Mucosa of stomach (tissue), 1 donor: Measurements from ENCODE around the gene PDE1C.

Source experiments
- H3K27me3 ChIP-seq: one replicate; pipeline ENCODE4 v1.7.0; 2013; ENCODE audit warnings: mild to moderate bottlenecking, low read length; ENCODE audit not compliant: control insufficient read depth, insufficient read depth
- H3K36me3 ChIP-seq: one replicate; pipeline ENCODE4 v1.7.0; 2013; ENCODE audit warnings: low read length; ENCODE audit not compliant: control insufficient read depth, insufficient read depth
- H3K4me1 ChIP-seq: one replicate; pipeline ENCODE4 v1.7.0; 2013; ENCODE audit warnings: mild to moderate bottlenecking, low read length; ENCODE audit not compliant: control insufficient read depth, insufficient read depth
- H3K4me3 ChIP-seq: one replicate; pipeline ENCODE4 v1.7.0; 2013; ENCODE audit warnings: low read length
- H3K9ac ChIP-seq: one replicate; pipeline ENCODE4 v1.7.0; 2013; ENCODE audit warnings: mild to moderate bottlenecking, low read length, moderate library complexity
- H3K9me3 ChIP-seq: one replicate; pipeline ENCODE4 v1.7.0; 2013; ENCODE audit warnings: mild to moderate bottlenecking, low read length, moderate library complexity; ENCODE audit not compliant: control insufficient read depth
- donor health status: Pancreatic carcinoma.

The PDE1C gene

DNA sequence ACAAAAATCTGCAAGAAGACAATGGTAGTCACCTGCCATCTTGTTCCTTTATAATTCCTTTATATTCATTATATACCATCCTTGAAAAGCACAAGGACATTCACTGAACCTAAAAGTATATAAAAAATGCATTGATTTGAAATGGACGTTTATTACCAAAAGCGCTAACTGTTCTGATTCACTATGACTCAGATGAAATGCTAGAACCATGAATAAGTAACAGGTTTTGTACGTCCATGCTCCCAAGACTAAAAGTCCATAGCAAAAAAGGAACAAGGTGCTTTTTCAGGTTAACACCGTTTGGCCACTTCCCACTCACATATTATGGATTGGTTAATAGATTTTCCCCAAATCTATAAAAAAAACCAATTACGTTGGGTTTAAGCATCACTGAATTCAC is 273.8 kb downstream of the PDE1C start:
- Histone ChIP-seq H3K27me3 (no peaks in the 10 kb centered on the region), H3K9me3 (no peaks in the 10 kb centered on the region), H3K36me3 (no peaks in the 10 kb centered on the region), H3K4me3 (no peak overlapping the region), H3K4me1 (no peaks in the 10 kb centered on the region), H3K9ac (no peak overlapping the region)

DNA sequence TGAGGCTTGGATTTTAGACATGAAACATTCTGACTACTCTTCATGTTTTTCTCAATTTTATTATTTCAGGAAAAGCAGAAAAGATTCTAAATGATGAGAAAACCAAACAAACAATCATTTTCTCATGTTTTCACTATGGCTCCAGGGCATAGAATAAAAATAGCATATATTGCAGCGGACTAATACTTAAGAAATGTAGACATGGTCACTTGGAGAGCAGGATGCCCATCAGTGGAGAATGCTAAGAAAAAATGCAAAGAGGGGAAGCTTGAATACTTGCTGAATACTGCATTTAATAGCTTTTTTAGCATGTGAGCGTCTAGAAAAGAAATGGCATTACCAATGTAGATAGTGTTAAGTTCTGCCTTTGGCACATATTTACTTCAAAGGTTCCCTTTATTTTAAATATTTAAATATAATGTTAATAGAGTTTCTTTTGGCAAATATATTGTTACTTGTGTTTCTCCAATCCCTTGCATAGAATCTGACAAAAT is 275.3 kb downstream of the PDE1C start:
- Histone ChIP-seq H3K27me3 (no peaks in the 10 kb centered on the region), H3K9me3 (no peaks in the 10 kb centered on the region), H3K4me3 (no peak overlapping the region), H3K36me3 (no peaks in the 10 kb centered on the region), H3K4me1 (no peaks in the 10 kb centered on the region), H3K9ac (no peak overlapping the region)

DNA sequence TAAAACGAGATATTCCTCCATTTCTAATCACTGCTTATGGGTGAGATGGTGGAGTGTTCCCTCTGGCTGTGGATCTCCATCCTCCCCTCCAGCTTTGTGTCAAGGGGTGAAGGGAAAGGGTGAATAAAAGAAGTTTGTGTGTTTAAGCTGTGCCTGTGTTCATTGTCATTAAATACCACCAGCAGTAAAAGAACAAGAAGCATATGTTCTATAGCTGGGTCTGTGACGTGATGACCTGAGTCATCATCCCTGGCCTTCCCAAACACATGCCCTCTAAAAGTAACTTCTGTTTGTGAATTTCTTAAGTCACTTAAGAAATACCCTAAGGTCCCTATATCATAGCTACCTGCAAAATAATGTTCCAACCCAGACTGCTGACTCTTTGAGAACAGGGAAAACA is 278.3 kb downstream of the PDE1C start:
- no peak overlapping the region for H3K4me3 ChIP-seq
- no peak overlapping the region for H3K9ac ChIP-seq
- H3K36me3 ChIP-seq: no peaks in the 10 kb centered on the region
- H3K9me3 ChIP-seq: no peaks in the 10 kb centered on the region
- no peaks in the 10 kb centered on the region for H3K4me1 ChIP-seq
- no peaks in the 10 kb centered on the region for H3K27me3 ChIP-seq

DNA sequence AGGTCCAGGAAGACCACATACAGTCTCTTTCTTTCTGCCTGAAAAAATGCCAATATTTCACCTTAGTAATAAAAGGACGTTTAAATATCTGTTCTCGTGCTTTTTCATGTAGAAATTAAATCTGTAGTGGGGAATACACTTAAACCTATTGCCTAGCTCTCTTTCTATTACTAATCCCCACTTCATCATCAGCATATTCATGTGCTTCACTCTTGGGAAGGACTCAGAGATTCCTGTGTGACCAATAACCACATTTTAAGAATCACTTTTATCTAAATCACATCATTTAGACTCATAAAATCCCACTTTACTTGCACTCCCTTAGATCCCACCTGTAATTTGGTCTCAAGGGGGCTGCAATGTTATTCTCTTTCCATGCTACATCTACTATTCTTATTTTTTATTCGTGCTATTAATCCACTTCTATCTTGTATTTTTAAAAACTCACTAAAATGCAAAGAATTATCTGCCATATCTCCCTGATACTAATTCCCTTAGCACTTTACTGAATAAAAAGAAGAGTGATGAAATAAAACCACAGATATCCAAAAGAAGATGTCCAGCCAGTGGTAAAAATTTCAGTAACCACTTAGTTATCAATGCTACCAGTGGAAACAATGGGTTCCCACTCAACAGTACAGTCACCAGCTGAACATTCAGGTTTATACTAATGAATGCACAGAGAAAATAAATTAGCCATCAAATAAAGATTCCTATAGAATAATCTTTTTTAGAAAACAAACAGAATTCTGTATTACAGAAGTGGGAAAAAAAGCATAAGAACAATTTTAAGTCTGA is 281.1 kb downstream of the PDE1C start:
- Histone ChIP-seq H3K9ac (no peak overlapping the region), H3K4me3 (no peak overlapping the region), H3K36me3 (no peaks in the 10 kb centered on the region), H3K27me3 (no peaks in the 10 kb centered on the region), H3K9me3 (no peaks in the 10 kb centered on the region), H3K4me1 (no peaks in the 10 kb centered on the region)

DNA sequence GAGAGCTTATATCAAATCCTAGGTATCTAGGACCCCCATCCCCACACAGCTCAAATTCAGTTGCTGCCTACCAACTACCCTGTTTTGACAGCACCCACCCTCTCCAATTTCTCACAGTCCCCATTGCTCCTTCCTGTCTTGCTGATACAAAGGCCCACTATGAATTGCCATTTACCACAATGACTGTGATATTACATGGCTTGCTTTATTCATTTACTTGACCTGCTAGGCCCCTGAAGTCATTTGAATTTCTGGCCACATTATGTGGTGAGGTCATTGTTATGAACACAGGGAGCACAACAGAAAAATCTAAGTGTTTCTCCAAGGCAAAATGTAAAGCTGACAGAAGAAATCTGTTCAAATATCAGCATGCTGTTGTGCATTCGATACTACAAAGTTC is 281.8 kb downstream of the PDE1C start:
- Histone ChIP-seq H3K9ac (no peak overlapping the region), H3K36me3 (no peaks in the 10 kb centered on the region), H3K4me3 (no peak overlapping the region), H3K9me3 (no peaks in the 10 kb centered on the region), H3K27me3 (no peaks in the 10 kb centered on the region), H3K4me1 (no peaks in the 10 kb centered on the region)

DNA sequence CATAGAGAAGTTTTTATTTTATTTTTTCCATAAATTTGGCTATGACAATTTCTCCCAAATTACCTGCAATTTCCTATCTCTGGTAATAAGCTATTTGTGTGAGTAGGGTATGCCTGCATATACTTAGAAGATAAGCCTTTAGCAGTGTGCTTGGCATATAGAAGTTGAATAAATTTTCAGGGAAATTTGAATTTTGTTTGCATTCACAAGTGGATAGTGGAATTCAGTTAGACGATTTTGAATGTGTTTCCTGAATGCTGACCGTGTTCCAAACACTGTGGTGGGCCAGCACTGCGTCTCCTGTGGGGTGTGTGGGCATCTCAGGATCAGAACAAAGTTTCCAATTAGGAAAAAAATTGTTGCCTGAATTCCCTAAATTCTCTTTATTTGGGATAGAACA is 283.9 kb downstream of the PDE1C start:
- Histone ChIP-seq H3K27me3 (no peaks in the 10 kb centered on the region), H3K36me3 (no peaks in the 10 kb centered on the region), H3K4me1 (no peaks in the 10 kb centered on the region), H3K9me3 (no peaks in the 10 kb centered on the region), H3K9ac (no peak overlapping the region), H3K4me3 (no peak overlapping the region)

DNA sequence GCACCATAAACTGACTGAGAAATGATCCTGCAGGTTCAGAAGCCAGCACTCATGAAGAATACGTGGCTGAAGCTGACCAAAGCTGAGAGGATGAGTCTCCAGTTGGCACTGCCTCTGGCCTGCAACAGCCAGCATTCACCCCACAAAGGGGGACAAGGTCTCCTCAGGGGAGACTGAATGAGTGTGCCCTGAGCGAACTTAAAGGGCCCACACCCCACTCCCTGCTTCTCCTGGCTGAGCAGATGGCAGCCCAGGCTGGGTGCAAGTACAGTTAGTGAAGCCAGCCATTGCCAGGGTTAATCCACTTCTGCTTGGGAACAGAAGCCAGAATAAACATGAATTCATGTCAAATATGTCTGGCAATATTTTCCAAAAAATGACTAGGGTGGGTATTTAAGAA is 285.1 kb downstream of the PDE1C start:
- H3K4me3 ChIP-seq: no peak overlapping the region
- no peak overlapping the region for H3K9ac ChIP-seq
- no peaks in the 10 kb centered on the region for H3K36me3 ChIP-seq
- no peaks in the 10 kb centered on the region for H3K9me3 ChIP-seq
- H3K27me3 ChIP-seq: no peaks in the 10 kb centered on the region
- H3K4me1 ChIP-seq: no peaks in the 10 kb centered on the region

DNA sequence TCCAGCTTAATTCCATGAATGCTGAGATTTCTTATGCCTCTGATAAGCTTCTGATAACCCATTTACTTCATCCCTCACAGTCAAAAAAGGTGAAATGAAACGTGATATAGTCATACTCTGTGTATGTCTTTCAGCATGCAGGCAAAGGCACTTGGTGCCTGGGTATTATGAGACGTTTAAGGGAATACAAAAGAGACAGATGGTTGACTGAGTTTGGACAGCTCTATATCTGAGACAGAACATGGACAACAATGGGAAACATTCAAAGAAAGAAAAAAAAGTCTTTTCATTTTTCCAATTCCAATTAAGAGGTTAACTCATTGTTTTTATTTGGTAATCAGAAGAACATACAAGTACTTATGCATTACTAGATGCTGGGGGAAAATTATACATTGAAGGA is 287.0 kb downstream of the PDE1C start:
- Histone ChIP-seq H3K36me3 (no peaks in the 10 kb centered on the region), H3K9ac (no peak overlapping the region), H3K4me1 (no peaks in the 10 kb centered on the region), H3K27me3 (no peaks in the 10 kb centered on the region), H3K4me3 (no peak overlapping the region), H3K9me3 (no peaks in the 10 kb centered on the region)

DNA sequence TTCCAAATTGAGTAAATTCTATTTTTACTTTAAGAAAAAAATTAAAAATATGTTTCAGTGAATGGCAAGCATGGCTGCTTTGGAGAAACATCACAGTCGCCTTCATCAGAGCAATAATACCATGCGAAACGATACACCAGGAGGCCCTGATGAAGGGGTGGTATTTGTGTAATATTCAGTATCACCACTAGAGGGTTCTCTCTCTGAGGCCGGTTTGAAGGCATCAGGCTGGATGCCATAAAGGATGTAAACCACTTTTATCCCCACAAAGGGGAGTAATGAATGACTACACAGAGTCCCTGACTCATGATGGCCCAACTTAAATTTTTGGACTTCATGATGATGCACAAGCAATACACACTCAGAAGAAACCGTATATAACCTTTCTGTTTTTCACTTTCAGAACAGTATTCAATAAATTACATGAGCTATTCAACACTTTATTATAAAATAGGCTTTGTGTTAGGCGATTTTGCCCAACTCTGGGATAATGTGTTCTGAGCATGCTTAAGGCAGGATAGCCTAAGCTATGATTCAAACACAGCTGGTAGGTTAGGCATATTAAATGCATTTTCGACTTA is 287.7 kb downstream of the PDE1C start:
- Histone ChIP-seq H3K4me3 (no peak overlapping the region), H3K9me3 (no peaks in the 10 kb centered on the region), H3K36me3 (no peaks in the 10 kb centered on the region), H3K4me1 (no peaks in the 10 kb centered on the region), H3K9ac (no peak overlapping the region), H3K27me3 (no peaks in the 10 kb centered on the region)

DNA sequence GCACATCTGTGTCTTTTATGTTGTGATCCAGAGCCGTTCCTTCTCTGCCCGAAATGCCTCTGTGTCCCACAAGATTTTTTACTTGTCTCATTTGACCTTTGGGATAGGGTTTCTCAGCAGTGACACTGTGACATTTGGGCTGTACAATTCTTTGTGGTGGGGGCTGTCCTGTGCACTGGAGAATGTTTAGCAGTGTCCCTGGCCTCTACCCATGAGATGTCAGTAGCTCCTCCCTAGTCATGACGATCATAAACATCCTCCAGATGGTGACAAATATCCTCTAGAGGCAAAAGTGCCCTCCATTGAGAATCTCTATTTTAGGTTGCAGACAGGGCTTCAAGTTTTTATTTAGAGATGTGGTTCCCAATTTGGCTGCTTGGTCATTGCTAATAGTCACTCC is 291.9 kb downstream of the PDE1C start:
- Histone ChIP-seq H3K4me1 (peaks cover 4% of the 10 kb centered on the region), H3K27me3 (no peaks in the 10 kb centered on the region), H3K9me3 (no peaks in the 10 kb centered on the region), H3K36me3 (no peaks in the 10 kb centered on the region), H3K4me3 (no peak overlapping the region), H3K9ac (no peak overlapping the region)

DNA sequence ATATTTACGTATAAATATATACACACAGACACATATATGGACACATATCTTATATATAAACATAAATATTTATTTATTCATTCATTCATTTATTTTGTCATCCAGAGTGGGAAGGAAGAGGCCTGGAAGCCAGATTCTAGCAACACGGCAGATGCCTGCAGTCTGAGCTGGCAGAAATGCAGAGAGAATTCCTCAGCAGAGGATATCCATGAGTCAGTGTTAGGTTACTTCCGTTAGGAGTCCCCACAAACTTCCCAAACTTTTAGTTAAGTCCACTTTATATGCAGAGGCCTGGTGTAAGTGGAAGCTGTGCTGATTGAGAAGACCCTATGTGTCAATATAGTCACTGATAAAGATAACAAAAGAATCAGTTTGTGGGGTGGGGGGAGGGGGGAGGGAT is 293.6 kb downstream of the PDE1C start:
- Histone ChIP-seq H3K4me3 (no peak overlapping the region), H3K9me3 (no peaks in the 10 kb centered on the region), H3K27me3 (no peaks in the 10 kb centered on the region), H3K36me3 (no peaks in the 10 kb centered on the region), H3K4me1 (peaks cover 4% of the 10 kb centered on the region), H3K9ac (no peak overlapping the region)

DNA sequence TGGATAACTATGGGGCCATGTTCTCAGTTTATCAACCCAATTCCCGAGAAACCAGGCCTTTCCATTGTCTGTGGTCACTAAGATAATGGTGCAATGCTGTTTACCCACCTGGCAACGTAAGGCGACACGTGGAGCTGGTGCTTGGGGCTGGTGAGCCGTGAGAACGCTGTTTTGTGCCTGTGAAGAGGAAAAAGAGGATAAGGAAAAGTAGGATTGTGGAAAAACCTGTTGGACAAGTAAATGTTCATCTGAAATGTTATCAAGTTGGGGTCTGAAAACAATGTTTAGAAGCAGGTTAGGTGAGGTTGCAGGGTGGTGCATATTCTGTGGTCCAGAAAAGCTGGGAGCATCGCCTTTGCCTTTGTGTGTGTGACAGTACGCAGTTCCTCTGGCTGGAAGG is 294.7 kb downstream of the PDE1C start:
- Histone ChIP-seq H3K4me3 (no peak overlapping the region), H3K9ac (no peak overlapping the region), H3K9me3 (no peaks in the 10 kb centered on the region), H3K4me1 (peaks cover 4% of the 10 kb centered on the region), H3K36me3 (no peaks in the 10 kb centered on the region), H3K27me3 (no peaks in the 10 kb centered on the region)
